ENCODE measurements around the gene AKAP9.

- TF ChIP-seq, protein P1, sequence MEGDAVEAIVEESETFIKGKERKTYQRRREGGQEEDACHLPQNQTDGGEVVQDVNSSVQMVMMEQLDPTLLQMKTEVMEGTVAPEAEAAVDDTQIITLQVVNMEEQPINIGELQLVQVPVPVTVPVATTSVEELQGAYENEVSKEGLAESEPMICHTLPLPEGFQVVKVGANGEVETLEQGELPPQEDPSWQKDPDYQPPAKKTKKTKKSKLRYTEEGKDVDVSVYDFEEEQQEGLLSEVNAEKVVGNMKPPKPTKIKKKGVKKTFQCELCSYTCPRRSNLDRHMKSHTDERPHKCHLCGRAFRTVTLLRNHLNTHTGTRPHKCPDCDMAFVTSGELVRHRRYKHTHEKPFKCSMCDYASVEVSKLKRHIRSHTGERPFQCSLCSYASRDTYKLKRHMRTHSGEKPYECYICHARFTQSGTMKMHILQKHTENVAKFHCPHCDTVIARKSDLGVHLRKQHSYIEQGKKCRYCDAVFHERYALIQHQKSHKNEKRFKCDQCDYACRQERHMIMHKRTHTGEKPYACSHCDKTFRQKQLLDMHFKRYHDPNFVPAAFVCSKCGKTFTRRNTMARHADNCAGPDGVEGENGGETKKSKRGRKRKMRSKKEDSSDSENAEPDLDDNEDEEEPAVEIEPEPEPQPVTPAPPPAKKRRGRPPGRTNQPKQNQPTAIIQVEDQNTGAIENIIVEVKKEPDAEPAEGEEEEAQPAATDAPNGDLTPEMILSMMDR (IDR thresholded peaks at IDR 0.05; ENCODE audit: low read depth, low read length, poor library complexity, severe bottlenecking) = no peak
- no peak for TF ChIP-seq EZH2phosphoT487 (IDR thresholded peaks at IDR 0.05; ENCODE audit: borderline replicate concordance, low read length)
Observed at GRCh38 chr7:92119213-92119759, 178.6 kb downstream of the AKAP9 start.
